ENCODE results near the gene TPRA1. TPM values are rescaled to one million over a fixed set of nuclear protein-coding genes. Genes with fewer than 3 reads are reported as not detected.
"Not testable (repeated sequence)": the region's sequence is repeated elsewhere in the genome, so short reads cannot be mapped to it uniquely, and the experiment has no call there.

Gene TPRA1
- total RNA-seq, 4 donors from 2014 or later, result 19.2 to 25.7 (median 21.0) TPM

- intact Hi-C loops (cut with DNase I), result no loop called here
- no peak overlapping the region for H3K4me3 ChIP-seq
- H3K4me1 ChIP-seq, result peaks cover 0 to 18% (median 0%) of the 10 kb centered on the region in 3 donors
- H3K9me3 ChIP-seq, result no peaks in the 10 kb centered on the region
- H3K36me3 ChIP-seq, result no peaks in the 10 kb centered on the region
- TF ChIP-seq CTCF (IDR thresholded peaks at IDR 0.05) (no peak), POLR2A (IDR thresholded peaks at IDR 0.05) (no peak)
- H3K27ac ChIP-seq, result no peak overlapping the region
- DNase-seq, result no peak
- WGBS, 2 donors, result 31 to 50% methylated on average over 1 to 2 of the region's 2 CpGs
- H3K27me3 ChIP-seq, result peaks cover 0 to 18% (median 0%) of the 10 kb centered on the region in 4 donors
These were observed 56.4 kb downstream of the TPRA1 start for GRCh38 chr3:127534161-127534451.

DNA sequence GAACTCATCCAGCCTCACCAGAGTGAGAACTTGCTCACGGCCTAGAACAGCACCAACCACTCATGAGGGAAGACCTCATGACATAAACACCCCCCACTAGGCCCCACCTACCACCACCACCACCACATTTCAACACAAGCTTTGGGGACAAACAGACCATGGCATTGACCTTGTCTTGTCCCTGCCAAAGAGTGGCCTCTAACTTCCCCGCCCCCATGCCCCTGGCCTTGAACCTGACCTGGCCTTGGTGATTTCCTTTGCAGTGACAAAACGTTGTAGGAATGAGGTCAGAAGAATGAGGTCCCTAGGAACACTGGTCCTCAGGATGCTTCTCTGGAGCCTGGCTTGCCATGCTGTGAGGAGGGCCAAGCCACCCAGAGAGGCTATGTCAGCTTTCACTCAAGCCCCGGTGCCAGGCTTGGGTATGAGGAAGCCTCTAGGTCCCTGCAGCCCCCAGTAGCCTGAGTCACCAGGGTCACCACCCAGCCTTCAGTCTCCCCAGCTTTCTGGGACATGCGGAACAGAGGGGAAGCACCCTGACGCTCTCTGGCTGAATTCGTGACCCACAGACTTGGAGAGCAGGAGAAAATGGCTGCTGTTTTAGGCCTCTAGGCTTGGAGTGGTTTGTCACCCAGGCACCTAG is 57.9 kb downstream of the TPRA1 start:
- Histone ChIP-seq H3K4me1 (peaks cover 0 to 18% (median 0%) of the 10 kb centered on the region in 3 donors), H3K27ac (no peak overlapping the region), H3K9me3 (no peaks in the 10 kb centered on the region), H3K36me3 (no peaks in the 10 kb centered on the region), H3K4me3 (no peak overlapping the region), H3K27me3 (peaks cover 0 to 19% (median 0%) of the 10 kb centered on the region in 4 donors)
- 92 to 93% methylated on average over 3 to 4 of the region's 7 CpGs for whole genome bisulfite sequencing, 2 donors
- DNase-seq, result no peak
- TF ChIP-seq POLR2A (IDR thresholded peaks at IDR 0.05), result no peak
- no peak for TF ChIP-seq CTCF (IDR thresholded peaks at IDR 0.05)
- intact Hi-C loops (cut with DNase I), result no loop called here

GRCh38 chr3:127531821-127532220 is 58.7 kb downstream of the TPRA1 start:
- H3K4me3 ChIP-seq, result no peak overlapping the region
- TF ChIP-seq POLR2A (IDR thresholded peaks at IDR 0.05) (no peak), CTCF (IDR thresholded peaks at IDR 0.05) (no peak)
- intact Hi-C loops (cut with DNase I), result no loop called here
- no peak for DNase-seq
- no peaks in the 10 kb centered on the region for H3K36me3 ChIP-seq
- WGBS, 2 donors, result 60 to 77% methylated on average over 1 to 2 of the region's 2 CpGs
- H3K9me3 ChIP-seq, result no peaks in the 10 kb centered on the region
- peaks cover 0 to 23% (median 0%) of the 10 kb centered on the region in 4 donors for H3K27me3 ChIP-seq
- H3K27ac ChIP-seq, result no peak overlapping the region
- H3K4me1 ChIP-seq, result peaks cover 0 to 18% (median 0%) of the 10 kb centered on the region in 3 donors

- intact Hi-C loops (cut with DNase I), result not testable (repeated sequence)
These were observed 59.7 kb downstream of the TPRA1 start for GRCh38 chr3:127530863-127531262.

DNA sequence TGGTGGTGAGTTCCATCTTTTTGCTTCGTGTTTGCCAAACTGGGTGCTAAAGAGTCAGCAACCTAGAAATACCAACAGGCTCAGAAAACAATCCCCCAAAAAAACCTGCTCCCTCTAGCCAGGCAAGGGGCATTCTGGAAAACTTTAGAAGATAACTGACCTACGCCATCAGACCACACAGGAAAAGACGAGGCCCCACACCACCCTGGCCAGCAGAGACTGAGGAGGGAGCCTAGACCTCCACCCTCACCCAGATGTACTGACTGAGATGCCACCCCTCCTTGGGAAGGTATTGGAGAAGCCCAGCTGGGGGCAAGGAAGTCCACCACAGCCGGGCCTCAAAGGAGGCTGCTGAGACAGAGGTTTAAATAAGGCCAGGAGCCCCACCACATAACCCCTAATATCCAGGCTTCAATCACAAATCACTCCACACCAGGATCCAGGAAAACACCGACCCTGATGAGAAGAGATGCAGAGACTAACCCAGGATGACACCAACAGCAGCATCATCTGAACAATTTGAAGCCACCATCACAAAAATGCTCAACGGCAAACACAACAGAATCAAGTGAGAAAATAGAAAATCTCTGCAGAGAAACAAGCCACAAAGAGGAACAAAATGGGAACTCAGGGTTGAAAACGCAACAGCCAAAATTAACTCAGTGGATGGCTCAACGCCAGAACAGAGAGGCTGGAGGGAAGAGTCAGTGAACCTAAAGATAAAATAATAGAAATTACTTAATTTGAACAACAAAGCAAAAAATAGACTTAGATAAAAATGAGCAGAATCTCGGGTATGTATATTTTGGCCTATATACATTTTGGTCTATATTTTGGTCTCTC is 61.0 kb downstream of the TPRA1 start:
- Histone ChIP-seq H3K36me3 (no peaks in the 10 kb centered on the region), H3K4me1 (peaks cover 0 to 7% (median 0%) of the 10 kb centered on the region in 3 donors), H3K27me3 (peaks cover 0 to 29% (median 0%) of the 10 kb centered on the region in 4 donors), H3K27ac (no peak overlapping the region), H3K9me3 (no peaks in the 10 kb centered on the region), H3K4me3 (no peak overlapping the region)
- intact Hi-C loops (cut with DNase I), result no loop called here
- DNase-seq, result no peak
- TF ChIP-seq POLR2A (IDR thresholded peaks at IDR 0.05), result no peak
- TF ChIP-seq CTCF (IDR thresholded peaks at IDR 0.05), result no peak
- 75 to 78% methylated on average over 8 to 9 of the region's 9 CpGs for WGBS, 2 donors

More at GRCh38 chr3:127530863-127531262, 59.7 kb downstream of the TPRA1 start:
- not testable (repeated sequence) for H3K27ac ChIP-seq, H3K9me3 ChIP-seq, H3K36me3 ChIP-seq, H3K4me3 ChIP-seq, DNase-seq
- peaks cover 0 to 18% (median 0%) of the 10 kb centered on the region in 3 donors for H3K4me1 ChIP-seq
- 74 to 86% methylated on average over 6 to 7 of the region's 7 CpGs for WGBS, 2 donors
- peaks cover 0 to 27% (median 0%) of the 10 kb centered on the region in 4 donors for H3K27me3 ChIP-seq
